ENCODE results near the gene PDIA5.

The PDIA5 gene

DNA sequence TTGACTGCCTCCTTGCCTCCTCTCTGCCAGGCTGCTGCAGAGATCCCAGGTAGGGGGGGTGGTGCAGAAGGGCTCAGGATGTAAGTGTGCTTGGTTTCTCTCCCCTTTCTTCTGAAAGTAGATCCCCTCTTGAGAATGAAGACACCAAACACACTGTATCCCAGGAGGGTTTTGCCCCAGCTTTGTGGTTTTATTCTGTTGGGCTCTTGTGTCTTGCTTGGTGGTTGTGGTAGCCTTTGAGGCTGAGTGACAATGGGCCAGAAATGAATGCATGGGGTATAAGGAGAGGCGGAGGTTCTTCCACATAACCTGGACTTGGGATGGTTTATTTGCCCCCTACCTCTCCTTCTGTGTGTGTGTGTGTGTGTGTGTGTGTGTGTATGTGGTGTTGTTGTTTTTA, 5.7 kb downstream of the PDIA5 start:
- no peak for DNase-seq

DNA sequence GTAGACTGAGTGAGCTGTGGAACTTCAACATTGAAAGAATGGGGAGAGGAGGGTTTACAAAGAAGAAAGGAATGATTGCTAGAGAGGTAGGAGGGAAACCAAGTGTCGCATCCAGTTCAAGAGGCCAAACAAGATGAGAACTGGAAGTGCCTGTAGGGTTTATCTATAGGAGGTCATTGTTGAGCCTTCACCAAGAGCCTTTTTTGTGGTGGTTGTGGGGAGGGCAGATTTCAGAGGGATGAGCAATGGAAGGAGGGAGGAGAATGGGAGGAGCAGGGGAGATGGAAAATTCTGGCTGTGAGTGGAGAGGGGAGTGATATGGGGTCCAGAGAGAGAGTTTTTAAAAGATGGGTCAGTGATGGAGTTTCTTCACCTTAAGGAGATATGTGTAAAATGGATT, 8.5 kb downstream of the PDIA5 start:
- DNase-seq = no peak

DNA sequence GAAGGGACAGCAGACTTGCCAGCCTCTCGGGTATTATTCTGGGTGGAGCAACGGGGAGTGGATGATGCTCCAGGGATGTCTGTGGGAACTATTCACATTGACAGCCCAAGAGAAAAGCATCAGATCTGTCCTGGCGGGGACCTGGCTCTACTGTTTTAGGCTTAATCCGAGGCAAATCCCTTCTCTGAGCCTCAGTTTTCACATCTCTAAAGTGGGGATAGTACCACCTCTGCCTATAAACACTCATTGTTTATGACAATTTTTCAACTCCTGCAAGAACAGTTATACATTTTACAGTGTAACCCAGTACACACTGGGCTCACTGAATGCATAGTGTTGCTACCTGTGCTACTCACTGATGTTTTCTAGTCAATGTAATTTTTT, 9.3 kb downstream of the PDIA5 start:
- DNase-seq = no peak

DNA sequence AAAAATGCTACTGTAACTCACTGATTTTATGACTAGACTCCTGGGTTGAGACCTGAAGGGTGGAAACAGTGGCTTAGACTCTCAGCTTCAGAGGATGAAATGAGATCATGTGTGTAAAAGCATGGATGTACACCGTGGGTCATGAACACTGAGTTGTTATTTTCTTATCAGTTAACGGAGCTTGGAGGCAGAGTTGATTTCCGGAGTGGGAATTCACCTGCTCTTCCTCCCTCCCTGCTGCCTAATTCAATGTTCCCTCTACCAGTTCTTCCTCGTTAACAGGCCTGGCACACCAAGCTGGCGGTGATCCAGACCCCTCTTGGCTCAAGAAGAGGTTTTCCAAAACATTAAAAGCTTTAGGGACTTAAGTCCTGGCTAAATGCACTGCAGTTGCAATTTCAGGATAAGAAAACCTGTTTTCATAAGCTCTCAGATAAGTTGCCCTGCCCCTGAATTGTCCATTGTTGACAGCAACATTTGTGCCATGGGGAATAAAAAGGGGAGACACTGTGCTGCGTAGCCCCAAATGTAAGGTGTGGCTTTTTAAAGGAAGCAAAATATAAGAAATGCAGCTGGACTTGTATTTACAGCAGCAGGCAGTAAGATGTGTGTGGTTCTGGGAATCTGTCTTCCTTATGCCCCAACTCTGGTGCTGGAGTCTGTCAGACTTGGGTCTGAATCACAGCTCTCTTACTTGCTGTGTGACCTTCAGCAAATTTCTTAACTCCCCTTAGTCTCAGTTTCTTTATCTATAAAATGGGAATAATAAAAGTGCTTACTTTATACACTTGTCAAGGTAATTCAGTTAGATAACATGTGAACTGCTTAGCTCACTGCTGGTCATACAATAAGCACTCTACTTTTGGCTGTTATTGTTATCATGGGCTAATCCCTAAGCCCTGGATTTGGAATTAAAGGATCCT, 9.9 kb downstream of the PDIA5 start:
- DNase-seq = no peak

DNA sequence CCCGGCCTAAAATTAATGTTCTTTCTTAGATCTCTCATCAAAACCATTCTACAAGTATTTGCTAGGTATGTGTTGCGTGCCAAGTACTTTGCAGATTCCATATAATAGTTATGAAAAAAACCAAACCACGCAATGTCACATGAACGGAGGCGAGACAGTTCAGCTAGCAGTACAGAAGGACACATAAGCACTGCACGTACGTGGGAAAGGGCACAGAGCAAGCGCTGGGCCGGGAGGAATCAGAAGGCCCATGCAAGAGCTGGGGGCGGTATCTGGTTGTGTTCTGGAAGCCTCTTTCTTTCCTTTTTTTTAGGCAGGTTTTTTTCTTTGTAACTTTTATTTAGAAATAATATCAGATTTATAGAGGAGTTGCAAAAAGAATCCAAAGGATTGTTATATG, 11.3 kb downstream of the PDIA5 start:
- no peak for DNase-seq

DNA sequence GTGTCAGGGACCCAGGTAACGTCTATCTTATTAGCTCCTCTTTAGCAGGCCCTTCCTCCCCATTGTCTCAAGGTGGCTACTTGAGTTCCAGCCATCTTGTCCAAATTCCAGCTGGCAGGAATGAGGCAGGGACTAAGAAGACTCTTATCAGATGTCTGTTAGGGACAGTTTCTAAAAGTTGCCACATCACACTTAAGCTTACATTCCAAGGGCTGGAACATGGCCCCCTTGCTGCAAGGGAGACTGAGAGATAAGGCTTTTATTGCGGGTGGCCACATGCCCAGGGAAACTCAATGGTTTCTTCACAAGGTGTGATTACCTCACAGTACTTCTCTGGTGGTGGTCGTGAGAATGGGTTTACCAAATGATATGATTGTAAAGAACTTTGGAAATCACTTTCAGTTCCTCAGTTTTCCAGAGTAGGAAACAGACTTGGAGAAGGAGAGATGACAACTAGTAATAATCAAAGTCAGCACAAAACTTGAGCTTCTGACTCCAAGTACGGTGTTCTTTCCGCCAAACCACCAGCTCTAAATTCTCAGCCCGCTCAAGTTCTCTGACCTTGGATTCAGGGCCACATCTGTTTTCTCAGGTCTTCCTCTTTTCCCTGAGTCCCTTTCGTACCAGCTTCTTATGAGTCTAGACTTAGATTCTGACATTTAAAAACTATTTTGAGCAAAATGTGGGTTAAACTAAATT, 14.2 kb downstream of the PDIA5 start:
- no peak for DNase-seq

DNA sequence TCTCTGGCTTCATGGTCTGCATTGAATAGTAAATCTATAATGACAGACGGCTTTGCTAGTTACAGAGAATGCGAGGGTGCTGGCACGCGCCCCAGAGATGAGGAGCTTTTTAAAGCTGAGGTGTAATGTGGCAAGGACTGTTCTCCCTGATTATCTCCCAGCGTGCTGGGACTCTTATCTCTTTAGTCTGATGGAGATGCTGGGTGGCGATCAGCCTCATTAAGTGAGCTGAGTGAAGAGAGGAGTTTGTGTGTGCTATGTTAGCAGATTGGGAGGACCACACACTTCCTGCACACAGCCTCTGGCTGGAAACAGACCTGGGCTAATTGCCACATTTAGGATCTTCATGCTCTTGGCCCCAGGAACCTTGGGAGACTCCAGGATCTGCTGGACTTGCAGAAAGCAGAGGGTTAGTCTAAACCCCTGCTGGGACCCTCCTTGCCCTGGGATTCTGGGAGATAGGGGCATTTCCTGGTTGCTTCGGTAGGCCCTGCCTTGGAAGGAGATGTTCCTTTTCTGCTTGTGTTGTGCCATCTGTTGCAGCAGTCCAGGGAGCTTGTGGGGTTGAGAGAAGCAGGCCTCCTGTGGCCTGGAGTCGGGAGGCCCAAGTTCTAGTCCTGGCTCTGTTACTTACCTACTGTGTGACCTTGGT, 15.0 kb downstream of the PDIA5 start:
- DNase-seq = no peak

DNA sequence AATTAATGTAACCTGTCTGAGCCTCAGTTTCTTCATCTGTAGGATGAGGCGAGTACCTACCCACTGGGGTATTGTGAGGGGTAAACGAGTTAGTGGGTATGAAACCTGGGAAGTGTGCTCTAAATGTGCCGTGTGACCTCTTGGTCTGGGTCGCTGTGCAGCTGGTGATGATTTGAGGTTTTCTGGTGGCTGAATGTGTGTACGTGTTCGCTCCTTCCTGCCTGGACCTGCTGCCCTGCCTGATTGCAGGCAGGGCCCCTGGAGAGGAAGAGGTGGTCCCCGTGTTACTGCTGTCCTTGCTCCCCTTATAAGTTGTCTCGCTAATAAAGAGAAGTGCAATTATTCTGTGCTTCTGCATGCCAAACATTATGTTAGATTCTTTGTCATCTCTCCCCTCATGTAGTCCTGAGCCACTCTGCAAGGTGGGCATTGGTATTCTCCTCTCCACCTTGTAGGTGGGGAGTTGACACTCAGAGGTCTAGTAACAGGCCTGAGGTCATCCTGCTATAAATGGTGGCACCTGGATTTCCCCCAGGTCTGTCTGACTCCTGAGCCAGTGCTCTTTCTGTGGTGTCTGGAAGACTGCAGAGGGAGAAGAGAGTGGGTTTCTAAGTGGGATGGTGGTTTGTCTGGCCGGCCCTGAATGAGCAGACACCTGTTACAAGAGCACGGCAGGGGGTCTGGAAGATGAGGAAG, 15.7 kb downstream of the PDIA5 start:
- DNase-seq = no peak

DNA sequence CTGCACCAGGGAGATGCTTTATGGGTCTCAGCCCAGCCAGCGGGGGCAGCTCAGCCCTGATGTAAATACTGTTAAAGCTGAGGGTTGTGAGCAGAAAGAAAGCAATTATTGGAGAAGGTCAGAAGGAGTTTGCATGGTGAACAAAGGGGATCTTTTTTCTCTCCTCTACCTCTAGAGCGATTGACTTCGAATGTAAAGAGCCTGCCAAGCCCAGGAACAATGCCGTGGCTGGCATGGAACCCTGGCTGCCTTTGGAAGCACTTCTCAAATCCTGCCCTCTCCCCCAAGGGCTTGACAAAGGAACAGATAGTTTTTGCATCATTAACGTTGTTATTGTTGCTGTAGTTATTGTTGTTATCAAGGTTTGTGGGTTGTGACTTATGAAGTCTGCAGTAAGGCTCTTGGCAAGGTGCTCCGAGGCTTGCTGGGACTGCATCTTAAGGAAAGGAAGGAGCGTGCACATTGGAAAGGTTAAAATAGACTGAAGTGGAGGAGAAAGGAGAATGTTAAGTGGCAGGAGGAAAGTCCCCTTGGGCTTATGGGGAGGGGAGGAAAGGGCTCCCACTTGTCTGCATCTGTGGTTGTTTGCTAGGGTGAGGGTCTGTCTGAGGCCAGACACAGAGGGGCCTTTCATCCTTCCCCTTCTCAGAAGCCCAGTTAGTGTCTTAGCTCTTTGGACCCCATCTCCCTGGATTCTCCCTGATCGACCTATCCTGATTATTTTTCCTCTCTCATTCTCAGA, 16.7 kb downstream of the PDIA5 start:
- DNase-seq = no peak

DNA sequence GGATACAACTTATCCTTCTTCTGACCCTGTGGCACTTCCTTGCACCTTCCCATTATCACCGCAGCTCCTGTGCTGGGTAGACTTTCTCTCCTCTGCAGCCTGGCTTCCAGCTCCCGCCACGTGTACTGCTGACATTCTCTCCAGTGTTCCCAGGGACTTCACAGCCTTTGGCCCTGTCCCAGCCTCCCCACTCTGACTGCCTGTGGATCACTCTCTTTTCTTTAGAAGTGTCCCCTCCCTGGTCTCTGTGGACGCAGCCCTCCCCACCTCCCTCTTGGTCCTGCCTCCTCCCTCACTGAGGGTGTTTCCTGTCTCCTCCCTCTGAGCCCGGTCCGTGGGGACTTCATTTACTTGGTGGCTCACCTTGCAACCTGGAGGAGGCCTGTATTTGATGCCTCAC, 17.4 kb downstream of the PDIA5 start:
- DNase-seq = no peak

DNA sequence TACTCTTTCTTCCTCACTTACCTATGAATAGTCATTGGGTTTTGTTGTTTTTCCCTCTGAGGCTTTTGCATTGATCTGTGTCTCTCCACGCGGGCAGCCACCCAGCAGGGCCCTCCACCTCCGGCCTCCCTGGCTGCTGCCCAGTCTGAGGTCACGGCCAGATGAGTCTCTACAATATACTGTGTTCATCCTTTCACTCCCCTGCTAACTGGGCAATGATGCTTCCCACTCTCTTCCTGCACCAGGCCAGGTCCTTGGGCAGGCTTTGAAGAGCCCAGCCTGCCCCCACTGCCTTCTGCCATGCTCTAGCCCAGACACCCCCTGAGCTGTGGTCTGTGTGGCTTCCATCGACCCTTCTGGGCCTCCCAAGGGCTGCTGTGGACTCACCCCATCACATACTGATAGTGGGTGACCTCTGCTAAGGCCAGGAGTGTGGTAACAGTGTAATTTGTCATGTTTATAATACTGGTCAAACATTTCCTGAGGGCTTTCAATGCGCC, 18.0 kb downstream of the PDIA5 start:
- no peak for DNase-seq

DNA sequence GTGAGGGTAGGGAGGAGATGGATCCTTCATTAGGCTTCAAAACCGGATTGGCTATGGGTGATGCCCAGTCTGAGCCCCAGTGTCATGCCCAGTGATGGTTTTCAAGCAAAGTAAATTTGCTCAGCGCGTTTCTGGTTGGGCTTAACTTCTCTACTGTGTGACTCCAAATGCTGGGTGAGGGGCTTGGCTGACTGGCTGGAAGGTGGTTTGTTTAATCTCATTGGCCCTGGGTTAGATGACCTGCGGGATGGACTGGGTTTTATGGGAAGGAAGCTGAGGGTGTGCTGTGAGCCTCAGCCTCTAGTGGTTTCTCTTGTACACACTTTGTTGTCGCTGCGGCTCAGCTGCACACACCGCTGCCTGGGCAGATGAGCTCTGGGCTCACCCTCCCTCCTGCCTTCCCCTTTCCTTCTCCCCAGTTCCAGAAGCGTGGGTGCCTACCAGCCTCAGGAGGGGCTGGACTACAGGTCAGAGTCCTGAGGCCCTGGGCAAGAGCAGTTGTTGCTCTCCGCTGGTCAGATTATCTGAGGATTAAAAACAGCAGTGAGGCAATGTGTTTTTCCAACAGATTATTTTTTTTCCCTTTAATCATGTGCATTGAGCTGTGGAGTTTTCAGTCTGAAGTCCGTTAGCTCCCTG, 18.6 kb downstream of the PDIA5 start:
- DNase-seq = no peak

DNA sequence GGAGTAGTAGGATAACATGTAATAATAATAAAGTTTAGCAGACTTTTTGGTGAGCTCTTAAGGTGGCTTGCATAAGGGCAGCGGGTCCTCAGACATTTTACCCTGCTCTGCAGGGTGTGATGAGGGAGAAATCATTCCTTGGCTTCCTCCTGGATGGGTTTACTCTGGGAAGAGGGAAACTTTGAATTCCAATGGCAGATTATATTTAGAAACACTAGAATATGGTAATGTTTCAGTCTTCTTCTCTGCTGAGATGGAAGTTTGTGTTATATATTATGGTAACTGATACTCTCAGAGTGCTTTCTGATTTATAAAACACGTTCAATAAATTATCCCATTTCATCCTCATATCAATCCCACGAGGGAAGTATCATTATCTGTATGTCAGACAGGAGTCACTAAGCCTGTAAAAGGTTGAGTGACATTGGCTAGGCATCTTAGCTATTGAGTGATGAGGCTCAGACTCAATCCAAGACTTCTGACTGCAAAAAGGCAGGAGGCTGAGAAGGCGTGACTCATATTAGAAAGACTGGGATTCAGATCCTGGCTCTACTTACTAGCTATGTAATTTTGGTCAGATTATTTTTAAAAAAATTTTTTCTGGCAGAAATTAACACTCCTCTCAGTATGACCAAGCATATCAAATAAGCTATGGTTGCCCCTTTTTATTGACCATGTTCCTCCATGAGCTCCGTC, 19.3 kb downstream of the PDIA5 start:
- DNase-seq = no peak

DNA sequence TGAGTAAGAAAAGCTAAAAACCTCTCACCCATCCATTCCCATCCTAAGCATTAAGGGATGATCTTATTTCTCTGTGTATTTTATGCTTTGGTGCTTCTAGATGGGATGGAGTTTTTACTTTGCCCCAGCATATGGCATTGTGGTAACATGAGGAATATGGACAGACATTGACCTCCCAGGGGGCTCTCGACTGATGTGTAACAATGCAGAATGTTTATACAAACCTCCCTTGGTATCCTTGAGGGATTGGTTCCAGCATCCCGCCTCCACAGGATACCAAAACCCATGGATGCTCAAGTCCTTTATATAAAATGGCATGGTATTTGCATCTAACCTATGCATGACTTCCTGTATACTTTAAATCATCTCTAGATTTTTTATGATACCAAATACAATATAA, 21.6 kb downstream of the PDIA5 start:
- no peak for DNase-seq

DNA sequence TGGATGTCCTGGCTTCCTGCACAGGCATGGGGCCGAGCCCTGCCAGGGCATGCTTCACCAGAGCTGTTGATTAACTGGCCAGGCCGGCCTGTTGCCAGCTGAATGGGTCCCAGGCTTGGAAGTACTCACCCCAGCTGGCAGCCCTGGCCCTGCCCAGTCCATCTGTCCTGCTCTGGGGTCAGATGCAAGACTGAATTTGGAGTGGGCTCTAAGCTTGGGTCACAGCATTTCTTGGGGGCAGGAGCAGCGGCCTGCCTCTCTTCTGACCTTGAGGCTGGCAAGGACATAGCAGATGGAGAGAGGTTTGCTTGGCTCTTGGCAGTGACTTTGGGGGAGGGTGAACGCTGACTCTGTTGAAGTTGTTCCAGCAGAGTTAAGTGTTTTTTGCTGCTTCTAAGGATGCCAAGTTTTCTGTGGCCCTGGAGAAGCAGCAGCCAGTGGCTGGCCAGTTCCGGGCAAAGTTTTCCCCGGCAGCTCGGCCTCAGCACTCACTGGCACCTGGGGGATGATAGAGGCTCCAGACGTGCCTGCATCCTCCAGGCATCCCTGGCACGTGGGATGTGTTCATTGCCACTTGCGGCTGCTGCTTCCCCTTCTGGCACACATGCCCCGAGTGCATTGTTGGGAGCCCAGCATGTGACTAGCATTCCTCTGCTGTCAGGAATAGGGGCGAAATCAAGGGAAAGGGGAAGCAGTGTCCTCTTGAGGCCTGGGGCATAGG, 22.9 kb downstream of the PDIA5 start:
- no peak for DNase-seq

DNA sequence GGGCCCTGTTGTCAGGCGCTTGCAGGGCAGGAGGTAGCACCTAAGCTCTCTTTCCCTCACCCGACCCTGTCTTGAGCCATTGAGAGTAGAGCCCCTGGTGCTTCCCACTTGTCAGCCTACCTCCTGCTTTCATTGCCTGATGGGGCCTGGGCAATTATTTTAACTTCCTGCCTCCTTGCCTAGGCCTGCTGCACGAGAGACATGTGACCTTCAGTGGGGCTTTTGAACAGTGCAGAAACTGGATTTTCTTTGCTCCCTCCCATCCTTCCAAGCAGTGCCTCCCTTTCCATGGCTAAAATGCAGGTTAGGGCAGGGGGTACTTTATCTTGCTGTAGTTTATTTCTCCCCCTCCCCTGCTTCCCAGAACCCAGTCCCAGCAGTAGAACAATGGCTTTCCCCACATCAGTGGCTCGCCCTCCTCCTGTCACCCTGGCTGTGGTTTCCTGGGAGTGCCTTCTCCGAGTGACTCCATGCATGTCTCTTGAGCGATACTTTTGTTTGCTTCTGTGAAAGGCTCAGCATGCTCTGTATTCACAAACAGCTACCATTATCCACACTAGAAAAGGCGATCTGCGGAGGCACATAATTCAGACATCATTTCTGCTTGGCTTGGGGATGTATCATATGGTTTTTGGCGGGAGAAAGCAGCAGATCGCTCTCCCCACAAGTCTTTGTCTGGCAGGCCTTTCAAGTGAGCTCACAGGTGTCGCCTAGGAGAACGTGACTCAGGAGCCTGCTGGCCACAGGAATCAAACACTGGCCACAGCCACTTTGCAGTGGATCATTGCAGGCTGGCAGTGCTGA, 24.1 kb downstream of the PDIA5 start:
- DNase-seq = no peak

DNA sequence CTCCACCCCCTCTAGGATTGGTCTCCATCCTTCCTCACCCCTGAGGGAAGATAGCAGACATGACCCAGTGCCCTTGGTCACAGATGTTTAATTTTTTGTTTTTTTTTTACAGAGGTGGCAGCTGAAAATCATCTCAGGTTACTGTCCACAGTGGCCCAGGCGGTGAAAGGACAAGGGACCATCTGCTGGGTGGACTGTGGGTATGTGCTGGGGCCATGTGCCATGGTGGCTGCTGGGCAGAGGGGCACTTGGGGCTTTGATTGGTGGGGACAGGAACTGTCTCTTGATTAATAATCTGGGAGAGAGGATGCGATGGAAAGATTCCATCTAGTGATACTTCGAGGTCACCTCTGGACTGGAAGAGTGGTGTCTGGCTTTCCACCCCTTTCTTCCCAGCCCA, 25.4 kb downstream of the PDIA5 start:
- DNase-seq = no peak

DNA sequence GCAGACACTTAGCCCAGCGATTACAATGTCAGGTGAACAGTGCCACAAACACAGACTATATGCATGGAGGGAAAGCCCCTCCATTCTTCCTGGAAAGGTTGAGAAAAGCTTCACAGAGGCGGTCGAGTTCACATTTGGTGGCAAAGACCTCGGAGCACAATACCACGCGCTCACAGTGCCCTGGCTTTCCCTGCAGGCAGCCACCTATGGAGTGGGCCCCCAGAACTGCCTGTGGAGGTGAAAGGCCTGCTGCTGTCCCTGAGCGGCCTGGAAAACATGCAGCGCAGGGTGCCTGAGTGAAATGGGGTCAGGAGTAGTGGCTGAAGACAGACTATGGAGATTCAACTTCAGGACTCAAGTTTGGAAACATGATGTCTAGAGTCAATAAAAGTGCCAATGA, 26.9 kb downstream of the PDIA5 start:
- no peak for DNase-seq

DNA sequence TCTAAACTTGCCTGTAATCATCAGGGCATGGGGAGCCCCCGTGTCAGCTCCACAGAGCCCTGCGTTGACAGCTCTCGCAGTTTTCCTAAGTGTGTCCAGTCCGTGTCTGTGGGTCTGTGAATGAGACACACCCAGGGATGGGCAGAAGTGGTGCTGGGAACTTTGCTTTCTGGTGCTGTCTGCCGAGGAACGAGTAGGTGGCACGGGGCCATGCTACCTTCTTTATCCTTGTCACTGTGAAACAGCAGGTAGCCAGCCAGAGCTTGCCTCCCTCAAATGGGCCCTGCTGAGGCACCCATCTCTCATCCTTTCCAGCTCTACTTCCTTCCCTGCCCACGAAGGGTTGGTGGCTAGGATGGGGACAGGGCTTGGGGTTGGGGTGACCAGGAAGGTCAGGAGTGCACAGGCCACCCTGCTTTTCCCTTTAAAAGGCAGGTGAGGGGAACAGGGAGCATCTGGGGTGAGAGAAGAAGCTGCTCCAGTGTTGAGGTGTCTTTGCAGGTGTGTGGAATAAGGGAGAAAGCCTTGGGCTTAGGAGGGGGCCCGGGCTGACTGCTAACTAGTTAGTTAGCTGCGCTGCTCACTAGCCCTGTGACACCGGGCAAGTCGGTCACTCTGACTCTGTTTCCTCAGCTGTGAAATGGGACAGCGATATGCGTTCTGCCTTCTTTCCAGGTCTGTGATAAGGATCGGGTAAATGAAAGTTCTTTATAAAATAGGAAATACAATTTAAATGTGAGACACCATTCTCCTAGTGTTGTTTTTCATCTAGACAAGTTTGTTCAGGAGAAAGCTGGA, 27.9 kb downstream of the PDIA5 start:
- DNase-seq = no peak
